Fibroblast of the aortic adventitia (primary cell): ENCODE data around the gene FHDC1. TPM values are rescaled to one million over a fixed set of nuclear protein-coding genes. Genes with fewer than 3 reads are reported as not detected.

Source experiments
- DNase-seq: peaks from one replicate; pipeline ENCODE4 v3.0.0-alpha.2; 2010; ENCODE audit warnings: low read depth
- H3K4me3 ChIP-seq: 2 replicates; pipeline ENCODE4 v1.5.1; 2011; ENCODE audit warnings: low read depth, mild to moderate bottlenecking, control low read depth, low read length, moderate library complexity
- CTCF ChIP-seq: IDR thresholded peaks from 2 replicates; pipeline ENCODE4 v1.5.1; 2011; ENCODE audit warnings: mild to moderate bottlenecking, low read length, control low read depth, inconsistent platforms; ENCODE audit not compliant: insufficient read depth
- total RNA-seq: library from RNA; depleted of rRNA; stranded (reverse); fragments of >200 nt; gene quantifications from 2 replicates; pipeline ENCODE4 v1.2.3, GENCODE V29; 2012; ENCODE audit warnings: low replicate concordance

FHDC1 gene
- total RNA-seq, 1 donor, result 0.09 TPM

- no peak for DNase-seq
- no peak for TF ChIP-seq CTCF
- H3K4me3 ChIP-seq, result no peak overlapping the region
Measured at GRCh38 chr4:152900395-152900794, 35.7 kb upstream of the FHDC1 start.

GRCh38 chr4:152901205-152901604 lies 34.9 kb upstream of the FHDC1 start:
- H3K4me3 ChIP-seq, result no peak overlapping the region
- no peak for DNase-seq

GRCh38 chr4:152903658-152904057 lies 32.5 kb upstream of the FHDC1 start:
- DNase-seq, result no peak
- no peak for TF ChIP-seq CTCF
- no peak overlapping the region for H3K4me3 ChIP-seq

More at GRCh38 chr4:152901205-152901604, 34.9 kb upstream of the FHDC1 start:
- TF ChIP-seq CTCF, result no peak

- no peak for DNase-seq
- TF ChIP-seq CTCF, result no peak
- no peak overlapping the region for H3K4me3 ChIP-seq
Measured at GRCh38 chr4:152909901-152910300, 26.2 kb upstream of the FHDC1 start.

GRCh38 chr4:152910521-152910920 lies 25.6 kb upstream of the FHDC1 start:
- no peak for TF ChIP-seq CTCF
- H3K4me3 ChIP-seq, result no peak overlapping the region
- no peak for DNase-seq

- DNase-seq, result no peak
- TF ChIP-seq CTCF, result no peak
- H3K4me3 ChIP-seq, result no peak overlapping the region
Measured at GRCh38 chr4:152917543-152918395, 18.4 kb upstream of the FHDC1 start.

GRCh38 chr4:152919826-152920225 lies 16.3 kb upstream of the FHDC1 start:
- DNase-seq, result no peak
- no peak for TF ChIP-seq CTCF
- H3K4me3 ChIP-seq, result no peak overlapping the region
